NCI-H2029 (cell line): ENCODE measurements around the gene CHST11.

Experiments
- DNase-seq: peaks from one replicate; lab custom pipeline; 2025; lab: John Stamatoyannopoulos, UW

CHST11 gene

DNA sequence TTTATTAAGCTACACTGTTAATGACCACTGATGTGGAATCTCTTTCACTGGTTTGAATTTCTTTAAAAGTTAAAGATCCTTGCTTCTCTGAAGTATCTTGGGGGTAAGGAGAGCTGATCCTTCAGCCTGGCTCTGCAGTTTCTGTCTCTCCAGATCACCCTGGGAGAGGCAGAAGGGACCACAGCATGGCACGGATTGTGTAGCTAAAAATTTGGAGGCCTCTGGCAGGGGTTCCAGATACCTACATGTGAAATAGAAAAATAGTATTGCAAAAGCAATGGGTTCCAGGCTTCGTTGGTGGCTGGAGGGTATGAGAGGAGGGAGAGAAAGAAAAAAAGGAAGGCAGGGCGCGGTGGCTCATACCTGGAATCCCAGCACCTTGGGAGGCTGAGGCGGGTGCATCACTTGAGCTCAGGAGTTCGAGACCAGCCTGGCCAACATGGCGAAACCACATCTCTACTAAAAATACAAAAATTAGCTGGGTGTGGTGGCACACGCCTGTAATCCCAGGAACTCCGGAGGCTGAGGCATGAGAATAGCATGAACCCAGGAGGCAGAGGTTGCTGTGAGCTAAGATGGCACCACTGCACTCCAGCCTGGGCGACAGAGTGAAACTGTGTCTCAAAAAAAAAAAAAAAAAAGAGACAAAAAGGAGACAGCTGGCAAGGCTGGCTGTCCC lies 3.4 kb downstream of the CHST11 start:
- no peak for DNase-seq

DNA sequence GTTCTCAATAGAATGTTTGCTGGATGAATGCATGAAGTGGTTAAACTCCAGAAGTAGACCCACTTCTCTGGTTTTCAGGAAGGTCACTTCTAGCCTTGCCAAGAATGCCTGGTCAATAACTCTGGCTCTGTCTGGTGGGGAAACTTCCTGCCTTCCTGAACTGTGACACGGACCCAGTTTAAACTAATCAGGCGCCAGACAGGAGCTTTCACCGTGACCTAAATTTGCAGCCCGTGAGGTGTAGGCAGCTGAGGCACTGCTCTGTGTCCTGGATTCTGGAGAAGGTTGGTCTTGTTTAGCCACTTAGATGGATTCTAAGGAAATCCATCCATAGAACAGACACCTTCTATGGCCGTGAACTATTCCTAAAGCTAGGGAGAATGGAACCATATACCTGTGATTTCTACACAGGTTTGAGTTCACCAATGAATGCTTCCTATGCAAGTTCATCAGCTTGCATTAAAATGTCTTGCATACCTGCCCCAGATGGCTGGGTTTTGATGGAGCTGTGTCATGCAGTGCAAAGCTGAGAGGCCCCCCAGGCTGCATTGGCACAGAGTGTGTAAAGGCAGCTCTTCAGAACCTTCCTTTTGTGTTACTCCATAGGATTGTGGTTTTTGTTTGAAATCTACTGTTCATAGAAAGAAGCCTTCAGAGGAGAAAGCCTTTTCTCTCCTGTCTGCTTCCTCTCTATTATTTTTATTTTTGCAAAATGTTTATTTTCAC lies 4.4 kb downstream of the CHST11 start:
- no peak for DNase-seq

DNA sequence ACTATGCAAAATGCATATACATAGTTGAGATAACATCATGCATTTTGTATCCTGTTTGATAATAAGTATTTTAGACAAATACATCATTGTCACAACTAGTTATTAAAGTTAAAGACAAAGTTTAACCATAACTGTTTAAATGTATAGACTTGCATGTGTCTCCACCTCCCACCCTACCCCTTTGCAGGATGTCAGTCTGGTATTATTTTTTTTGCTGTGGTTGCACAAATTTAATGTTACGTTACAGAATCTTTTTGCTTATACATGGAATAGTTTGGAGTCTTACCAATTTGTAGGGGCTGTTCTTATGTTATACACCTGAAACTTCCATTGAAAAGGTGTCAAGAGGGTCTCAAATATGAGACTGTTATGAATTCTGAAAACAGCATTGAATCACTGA lies 5.6 kb downstream of the CHST11 start:
- no peak for DNase-seq

DNA sequence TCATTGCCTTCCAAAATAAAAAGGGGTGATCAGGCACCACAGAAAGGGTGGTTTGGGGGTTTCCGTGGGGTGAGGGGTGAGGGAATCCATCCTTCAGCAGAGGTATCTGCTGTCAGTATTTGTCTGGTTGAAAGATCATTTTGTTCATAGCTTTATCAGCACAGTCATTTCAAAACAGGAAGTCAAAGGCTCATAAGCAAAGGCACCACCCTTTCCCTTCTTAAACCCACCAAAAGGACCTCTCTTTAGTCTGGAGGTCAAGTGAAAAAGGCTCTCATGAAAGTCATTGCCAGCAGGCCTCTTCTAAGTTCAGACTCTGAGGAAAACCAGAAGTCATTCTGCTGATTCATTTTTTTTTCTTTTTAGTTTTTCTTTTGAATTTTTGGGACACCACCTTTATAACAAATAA lies 6.2 kb downstream of the CHST11 start:
- DNase-seq: no peak

DNA sequence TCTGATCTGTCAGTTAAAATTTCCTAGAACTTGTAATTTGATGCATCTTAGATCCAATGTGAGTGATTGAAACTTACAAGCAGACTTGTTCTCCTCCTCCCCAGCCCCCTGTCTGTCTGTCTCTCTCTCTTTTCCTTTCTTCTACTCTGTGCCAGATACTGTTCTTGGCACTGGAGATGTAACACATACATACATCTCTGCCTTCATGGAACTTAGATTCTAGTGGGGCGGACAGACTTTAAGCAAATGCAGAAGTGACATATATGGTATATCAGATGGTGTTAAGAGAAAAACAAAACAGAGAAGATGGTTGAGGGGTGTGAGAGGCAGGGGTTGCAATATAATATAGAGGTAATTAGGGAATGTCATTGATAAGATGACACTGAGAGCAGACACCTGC lies 6.6 kb downstream of the CHST11 start:
- DNase-seq: no peak

DNA sequence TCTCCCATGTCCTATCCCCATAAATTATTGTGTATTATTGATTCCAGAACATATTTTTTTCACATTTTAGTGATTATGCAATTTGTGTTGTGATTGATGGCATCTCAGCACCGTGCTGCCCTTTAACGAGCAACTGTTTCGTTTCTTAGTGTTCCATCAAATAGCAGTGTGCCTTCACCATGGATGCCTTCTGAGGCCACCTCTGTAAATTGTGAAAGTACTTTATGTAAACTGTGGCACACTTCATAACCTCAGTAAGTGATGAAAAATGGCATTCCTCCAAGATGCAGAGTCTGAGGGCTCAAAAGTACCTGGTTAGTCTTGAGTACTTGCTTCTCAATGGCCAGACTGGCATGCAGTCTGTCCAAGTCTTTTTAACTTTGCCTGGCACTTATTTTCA lies 8.2 kb downstream of the CHST11 start:
- no peak for DNase-seq

DNA sequence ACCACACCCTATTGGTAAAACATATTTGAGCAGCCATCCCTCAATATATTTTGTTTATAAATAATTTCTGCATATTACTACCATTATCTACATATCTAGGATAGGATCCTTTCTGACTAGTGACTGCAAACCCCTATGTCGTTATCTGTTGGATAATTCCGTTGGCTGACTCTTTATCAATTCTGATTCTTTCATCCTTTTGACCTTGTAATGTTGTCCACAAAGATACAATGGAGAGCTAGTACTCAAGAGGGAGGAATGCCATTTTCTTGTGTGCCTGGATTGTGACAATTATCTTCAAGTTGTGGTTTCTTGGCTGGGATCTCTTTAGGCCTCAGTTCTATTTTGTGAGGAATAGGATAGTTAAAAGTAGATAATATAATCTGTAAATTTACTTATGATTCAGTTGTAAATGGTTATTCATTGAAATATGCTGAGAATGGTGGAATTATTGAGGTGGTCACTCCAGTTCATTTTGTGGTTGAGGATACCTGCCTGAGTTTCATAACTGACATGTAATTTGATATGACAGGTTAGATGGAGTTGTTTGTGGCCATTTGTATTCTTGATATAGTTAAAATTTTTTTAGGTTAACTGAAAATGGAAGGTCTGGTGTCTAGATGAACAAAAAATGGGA lies 10.1 kb downstream of the CHST11 start:
- no peak for DNase-seq

DNA sequence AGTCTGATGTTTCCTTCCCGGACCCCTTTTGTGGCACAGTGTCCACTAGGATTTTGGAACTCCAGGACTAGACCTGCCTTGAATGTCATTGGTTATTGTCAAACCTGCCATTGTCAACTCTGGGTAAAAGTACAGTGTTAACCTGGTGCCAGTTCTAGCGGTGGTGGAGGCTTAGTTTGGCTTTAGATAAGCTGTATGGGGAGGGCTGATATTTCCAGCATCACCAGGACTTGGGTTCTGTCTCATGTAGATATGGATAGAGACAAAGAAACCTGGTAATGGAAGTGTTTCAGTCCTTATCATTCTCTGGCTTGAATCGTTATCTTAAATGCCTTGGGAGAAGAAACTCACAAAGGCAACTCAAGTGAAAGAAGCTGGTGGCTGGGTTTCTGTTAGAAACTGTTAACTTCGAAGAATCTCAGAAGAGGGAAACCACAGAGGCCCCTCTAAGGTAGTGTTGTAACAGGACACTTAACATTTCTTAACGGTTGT lies 10.6 kb downstream of the CHST11 start:
- no peak for DNase-seq

DNA sequence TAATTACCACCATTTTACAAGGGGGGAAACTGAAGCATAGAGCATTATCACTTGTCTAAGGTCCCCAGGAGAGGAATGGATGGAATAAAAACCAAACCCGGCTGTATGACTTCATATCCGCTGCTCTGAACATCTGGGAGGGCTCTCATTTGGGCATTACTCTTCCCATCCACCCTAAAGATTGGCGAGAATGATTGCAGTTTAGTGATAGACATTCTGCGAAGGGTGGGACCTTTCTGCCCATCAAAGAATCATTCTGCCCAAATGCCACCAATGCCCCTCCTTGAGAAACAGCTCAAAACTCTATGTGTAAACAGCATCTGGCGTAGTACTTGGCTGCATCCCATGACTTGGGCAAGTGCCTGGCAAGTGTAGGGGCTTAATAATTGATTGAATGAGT lies 11.6 kb downstream of the CHST11 start:
- no peak for DNase-seq

DNA sequence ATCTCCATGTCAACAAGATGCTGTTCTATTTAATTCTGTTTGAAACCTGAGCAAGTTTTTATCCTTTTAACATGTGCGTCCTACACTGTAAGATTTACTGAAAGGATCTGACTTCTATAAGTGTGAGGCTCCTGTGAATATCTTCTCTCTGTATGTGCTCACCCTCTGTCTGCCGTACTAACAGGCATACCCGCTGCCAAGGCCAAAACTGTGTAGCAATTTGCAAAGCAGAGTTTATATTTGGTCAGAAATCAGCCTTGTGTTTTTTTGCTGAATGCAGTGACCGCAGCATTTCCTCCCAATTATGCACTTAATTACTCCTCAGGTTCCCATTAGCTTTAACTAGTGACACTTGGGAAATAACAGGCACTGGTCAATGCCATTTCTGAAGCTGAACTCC lies 12.3 kb downstream of the CHST11 start:
- DNase-seq: no peak

DNA sequence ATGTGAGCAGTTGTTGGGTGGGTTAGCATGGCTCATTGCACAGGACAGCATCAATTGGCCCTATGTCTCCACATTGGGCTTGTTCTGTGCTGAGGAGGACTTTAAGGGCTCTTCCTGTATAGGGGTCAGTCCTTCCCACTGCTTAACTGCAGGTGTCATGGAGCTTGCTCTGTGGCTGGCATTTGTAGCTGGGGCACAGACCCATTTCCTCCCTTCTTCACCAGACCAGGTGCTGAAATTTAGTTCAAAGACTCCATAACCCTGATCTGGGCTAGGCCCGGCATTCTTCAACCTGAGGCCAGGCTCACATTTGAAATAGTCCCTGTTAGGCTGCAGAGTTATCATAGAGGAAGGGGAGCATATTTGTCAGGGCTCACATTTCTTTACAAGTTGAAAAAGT lies 12.8 kb downstream of the CHST11 start:
- no peak for DNase-seq

DNA sequence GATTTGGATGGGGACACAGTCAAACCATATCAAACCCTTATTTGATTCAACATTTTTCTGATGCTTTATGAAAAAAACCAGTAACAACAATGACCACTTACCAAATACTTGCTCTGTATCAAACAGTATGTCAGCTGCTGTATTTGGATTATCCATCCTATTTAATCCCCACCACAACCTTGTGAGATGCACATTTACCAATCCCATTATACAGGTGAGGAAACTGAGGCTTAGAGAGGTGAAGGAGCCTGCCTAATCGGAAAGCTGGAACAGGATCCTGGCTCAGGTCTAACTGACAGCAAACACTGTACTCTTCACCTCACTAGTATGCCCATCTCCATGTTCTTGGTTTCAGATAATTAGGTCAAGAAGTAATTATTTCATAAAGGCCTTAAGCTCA lies 13.8 kb downstream of the CHST11 start:
- DNase-seq: no peak

DNA sequence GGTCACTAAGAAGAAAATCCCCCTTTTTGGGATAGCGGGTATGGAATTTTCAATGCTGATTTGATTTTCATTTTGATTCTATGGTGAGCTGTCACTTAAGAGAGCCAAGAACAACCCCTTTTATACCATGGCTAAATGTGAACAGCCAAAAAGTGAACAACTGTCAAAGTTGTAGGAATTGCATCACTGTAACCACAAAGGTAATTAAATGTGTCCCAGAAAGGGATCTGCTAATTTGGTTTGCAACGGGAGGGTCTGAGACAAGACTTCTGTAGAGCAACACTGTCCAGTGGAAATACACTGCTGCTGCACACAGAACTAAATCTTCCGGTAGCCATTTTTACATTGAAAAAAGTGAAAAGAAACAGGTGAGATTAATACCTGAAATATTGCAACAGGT lies 14.6 kb downstream of the CHST11 start:
- DNase-seq: no peak

DNA sequence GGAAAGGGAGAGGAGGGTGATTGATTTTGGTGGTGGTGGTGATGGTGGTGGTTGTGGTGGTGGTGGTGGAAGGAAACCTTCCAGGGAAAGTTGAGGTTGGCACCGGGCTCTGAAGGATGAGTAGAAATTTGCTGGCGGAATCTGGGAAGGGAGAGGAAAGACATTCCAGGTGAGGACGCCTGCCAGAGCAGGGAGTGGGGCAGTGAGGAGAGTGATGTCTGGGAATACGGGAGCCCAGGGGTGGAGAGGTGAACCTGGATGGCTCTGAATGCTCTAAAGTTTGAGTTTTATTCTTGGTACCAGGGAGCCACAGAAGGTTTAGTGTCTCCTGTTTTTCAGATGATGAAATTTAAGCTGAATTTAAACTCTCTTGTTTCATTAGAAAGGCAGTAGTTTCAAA lies 16.0 kb downstream of the CHST11 start:
- no peak for DNase-seq

DNA sequence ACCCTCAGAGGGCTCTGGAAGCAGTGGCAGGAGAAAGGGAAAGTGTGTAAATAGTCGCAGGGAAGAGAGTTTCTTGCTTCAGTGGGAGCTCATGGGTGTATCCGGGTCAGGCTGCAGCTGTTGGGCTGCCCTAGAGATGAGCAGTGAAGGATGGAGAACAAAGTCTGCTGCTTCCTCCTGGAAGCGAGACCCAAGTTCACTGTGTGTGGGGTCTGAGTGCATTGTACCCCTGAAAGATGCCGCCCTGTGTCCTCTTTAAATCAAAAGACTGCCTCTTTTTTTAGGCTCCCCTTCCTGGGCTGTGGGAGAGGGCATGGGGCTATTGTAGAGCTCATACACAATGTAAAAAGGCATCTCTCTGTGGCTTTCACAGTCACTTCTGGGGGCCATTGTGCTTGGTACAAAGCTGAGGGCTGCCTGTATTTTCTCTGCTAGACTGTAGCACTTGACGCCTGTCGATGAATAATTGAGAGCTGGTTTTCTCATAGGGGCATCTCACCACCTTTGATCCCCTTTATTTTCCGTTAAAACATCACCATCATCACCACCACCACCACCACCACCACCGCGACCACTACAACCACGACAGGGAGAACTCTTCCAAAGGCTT lies 16.7 kb downstream of the CHST11 start:
- no peak for DNase-seq

DNA sequence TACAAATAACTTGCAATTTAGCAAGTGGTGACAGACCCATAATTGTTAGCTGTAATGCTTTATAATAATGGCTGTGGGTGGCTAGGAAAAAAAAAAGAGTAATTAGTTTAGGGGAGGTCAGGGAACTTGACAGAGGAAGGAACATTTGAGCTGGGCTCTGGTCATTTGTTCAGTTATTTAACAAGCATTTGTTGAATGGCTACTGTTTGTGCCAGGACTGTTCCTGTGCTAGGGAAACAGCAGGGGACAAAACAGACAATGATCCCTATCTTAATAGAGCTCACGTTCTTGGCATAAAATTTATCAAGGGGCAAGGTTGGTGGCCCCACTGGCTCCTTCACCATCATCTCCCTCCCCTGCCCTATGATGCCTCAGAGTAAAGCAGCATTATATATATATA lies 18.5 kb downstream of the CHST11 start:
- no peak for DNase-seq

DNA sequence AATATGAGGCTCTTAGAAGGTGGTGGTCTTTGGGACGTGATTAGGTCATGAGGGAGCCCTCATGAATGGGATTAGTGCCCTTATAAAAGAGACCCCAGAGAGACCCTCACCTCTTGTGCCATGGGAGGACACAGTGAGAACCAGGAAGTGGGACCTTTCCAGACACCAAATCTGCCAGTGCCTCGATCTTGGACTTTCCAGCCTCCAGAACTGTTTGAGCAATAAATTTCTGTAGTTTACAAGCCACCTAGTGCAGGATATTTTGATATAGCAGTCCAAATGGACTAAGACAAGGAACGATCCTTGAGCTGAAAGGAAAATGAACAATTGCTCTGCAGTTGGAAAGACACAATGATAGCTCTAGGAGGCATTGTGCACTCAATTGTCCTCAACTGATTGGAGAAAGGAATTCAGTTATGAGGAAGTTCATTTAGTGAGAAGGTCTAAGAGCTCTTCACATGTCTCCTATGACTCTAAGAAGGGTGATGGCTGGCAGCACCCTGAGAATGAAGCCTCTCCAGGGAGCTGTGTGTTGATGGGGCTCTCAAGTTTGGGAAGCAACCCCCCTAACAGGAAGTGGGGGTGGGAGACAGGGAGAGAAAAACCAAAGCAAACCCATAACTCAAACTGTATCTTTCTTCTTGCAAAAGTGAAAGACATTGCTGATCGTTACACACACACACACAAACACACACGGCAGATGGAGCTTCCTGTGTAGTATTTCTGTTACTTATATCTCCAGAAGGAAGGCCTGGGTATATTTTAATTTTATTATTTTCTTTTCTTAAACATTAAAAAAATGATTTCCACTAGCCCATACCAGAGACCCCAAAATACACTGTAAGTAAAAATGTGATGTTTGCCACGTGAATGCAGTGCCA lies 21.0 kb downstream of the CHST11 start:
- no peak for DNase-seq

DNA sequence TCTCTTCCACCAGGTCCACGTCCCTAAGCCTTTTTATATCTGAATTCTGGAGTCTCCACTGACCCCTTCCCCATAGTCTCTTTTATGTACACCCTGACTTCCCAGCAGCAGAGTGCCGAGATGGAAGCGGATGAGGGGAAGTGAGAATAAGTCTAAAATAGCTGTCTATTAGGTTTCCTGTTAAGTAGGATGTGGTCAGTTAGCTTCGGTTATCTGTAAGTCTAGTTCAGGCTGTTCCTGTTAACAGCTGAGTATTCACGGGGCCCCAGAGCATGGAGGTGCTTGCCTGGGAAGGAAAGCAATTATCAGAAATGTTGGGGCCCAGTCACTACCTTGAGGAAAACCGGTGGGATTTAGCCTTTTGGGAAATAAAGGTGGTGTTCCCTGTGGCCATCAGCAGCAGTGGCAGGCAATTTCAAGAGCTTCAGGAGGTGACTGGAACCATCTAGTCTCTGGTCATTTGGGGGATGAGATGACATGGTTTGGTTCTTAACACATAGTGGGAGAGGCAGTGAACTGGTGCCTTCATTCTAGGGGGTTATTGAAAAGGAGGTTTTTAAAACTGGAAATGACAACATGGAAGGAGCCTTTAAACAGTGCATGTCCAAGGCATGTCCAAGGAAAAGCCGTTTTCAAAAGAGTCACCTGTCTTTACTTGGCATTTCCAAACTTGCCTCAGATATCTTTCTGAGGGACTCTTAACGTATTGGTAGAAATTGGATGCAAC lies 21.8 kb downstream of the CHST11 start:
- DNase-seq: no peak

DNA sequence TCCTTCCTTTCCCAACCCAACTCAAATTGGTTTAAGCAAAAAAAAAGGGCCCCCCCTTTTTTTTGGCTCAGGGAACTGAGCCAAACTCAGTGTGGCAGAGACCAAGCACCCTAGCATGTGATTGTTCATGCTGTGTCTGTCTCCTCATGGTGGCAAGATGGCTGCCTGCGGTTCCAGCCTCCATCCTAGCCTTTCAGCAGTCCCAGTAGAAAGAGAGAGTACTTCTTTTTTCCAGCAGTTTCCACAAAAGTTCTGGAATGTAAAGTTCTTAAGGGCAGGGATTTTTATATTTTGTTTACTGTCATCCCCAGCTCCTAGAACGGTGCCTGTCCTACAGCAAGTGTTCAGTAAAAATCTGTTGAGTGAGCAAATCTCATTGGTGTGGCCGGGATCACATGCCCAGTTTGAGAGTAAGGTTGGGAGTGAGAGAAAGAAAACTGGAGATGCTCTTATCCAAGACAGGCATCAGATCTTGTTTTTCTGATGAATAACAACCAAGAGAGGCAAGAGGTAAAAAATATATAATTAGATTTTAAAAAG lies 22.4 kb downstream of the CHST11 start:
- DNase-seq: no peak

DNA sequence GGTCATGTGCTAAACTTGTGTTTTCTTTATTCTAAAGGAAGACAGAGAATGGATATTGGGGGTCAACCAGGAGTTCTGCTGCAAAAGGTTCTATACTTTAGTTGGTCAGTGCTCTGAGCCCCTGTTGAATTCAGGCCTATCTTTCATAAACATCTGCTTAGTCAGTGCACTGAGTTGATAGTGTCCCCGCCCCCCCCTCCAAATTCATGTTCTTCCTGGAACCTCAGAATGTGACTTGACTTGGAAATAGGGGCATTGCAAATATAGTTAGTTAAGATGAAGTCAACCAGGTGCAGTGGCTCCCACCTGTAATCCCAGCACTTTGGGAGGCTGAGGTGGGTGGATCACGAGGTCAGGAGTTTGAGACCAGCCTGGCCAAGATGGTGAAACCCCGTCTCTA lies 23.3 kb downstream of the CHST11 start:
- no peak for DNase-seq
